ENCODE data around the gene ADGRL3.

- TF ChIP-seq CTCF (IDR thresholded peaks at IDR 0.05) (no peak), EP300 (IDR thresholded peaks at IDR 0.05; ENCODE audit: low read depth) (no peak), POLR2A (IDR thresholded peaks at IDR 0.05) (no peak), POLR2AphosphoS5 (IDR thresholded peaks at IDR 0.05) (no peak)
These were observed 6.3 kb upstream of the ADGRL3 start for GRCh38 chr4:61193863-61194262.

All from transverse colon (tissue), 4 donors.